Calu3 (cell line): ENCODE data around the gene USP3. TPM values are rescaled to one million over a fixed set of nuclear protein-coding genes. Genes with fewer than 3 reads are reported as not detected.

Experiments used
- BruUV-seq: library from RNA; stranded (reverse); fragments of 400-500 nt; replicated peaks from 2 replicates; lab custom pipeline; 2021; lab: Mats Ljungman, UMichigan
- CTCF ChIA-PET: fragments of 300-600 bp; sonication (Branson Sonifier 250); formaldehyde crosslinking; loops from one replicate; lab custom pipeline; 2022; ENCODE audit warnings: antibody characterized with exemption; lab: Charles Lee
- DNase-seq: peaks from one replicate; pipeline ENCODE4 v3.0.0; 2022
- H3K27ac Mint-ChIP-seq: one replicate; pipeline ENCODE4 v1.8.0; 2022; ENCODE audit warnings: mixed read lengths; ENCODE audit not compliant: unreplicated experiment
- H3K27me3 Mint-ChIP-seq: one replicate; pipeline ENCODE4 v1.8.0; 2022; ENCODE audit warnings: mixed read lengths; ENCODE audit not compliant: unreplicated experiment
- H3K36me3 Mint-ChIP-seq: one replicate; pipeline ENCODE4 v1.8.0; 2022; ENCODE audit warnings: mild to moderate bottlenecking, moderate library complexity, mixed read lengths; ENCODE audit not compliant: insufficient read depth, unreplicated experiment
- H3K4me1 Mint-ChIP-seq: one replicate; pipeline ENCODE4 v1.8.0; 2022; ENCODE audit warnings: mild to moderate bottlenecking, low read depth, mixed read lengths; ENCODE audit not compliant: unreplicated experiment
- H3K4me3 Mint-ChIP-seq: one replicate; pipeline ENCODE4 v1.8.0; 2022; ENCODE audit warnings: mild to moderate bottlenecking, low read depth, moderate library complexity, mixed read lengths; ENCODE audit not compliant: unreplicated experiment
- H3K9me3 Mint-ChIP-seq: one replicate; pipeline ENCODE4 v1.8.0; 2022; ENCODE audit warnings: low read depth, mixed read lengths; ENCODE audit not compliant: unreplicated experiment
- intact Hi-C: fragments of 100-400 bp; cut with micrococcal nuclease; formaldehyde crosslinking; loops from one replicate; pipeline ENCODE4 v1.10.0; 2022; ENCODE audit not compliant: unreplicated experiment
- total RNA-seq: library from RNA; stranded (reverse); gene quantifications from 2 replicates; pipeline ENCODE4 v1.2.3, GENCODE V29; 2022
- TF ChIP-seq, protein P1 (sequence below): fragments of 200-600 bp; IDR thresholded peaks from one replicate; pipeline ENCODE4 v1.8.0; 2022; ENCODE audit warnings: antibody characterized with exemption; ENCODE audit not compliant: unreplicated experiment

The USP3 gene
- total RNA-seq, 1 experiment from 2014 or later: 80.8 TPM

DNA sequence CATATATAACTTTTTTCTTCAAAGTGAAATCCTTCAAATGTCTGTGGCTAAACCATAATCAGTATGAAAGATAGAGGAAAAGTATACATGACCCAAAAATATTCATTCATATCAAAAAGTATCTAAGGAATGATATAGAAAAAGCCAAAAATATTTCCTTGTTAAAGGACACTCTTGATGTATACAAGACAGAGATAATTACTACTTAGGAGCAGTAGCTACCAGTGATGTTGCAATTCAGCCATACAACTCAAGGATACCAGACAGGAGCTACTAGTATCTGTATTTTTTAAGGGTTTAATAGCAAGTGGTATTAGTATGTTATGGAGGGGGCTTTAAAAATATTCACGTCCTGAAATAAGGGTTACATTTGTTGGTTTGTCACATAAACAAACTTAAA, 129.8 kb downstream of the USP3 start:
- TF ChIP-seq, protein P1, sequence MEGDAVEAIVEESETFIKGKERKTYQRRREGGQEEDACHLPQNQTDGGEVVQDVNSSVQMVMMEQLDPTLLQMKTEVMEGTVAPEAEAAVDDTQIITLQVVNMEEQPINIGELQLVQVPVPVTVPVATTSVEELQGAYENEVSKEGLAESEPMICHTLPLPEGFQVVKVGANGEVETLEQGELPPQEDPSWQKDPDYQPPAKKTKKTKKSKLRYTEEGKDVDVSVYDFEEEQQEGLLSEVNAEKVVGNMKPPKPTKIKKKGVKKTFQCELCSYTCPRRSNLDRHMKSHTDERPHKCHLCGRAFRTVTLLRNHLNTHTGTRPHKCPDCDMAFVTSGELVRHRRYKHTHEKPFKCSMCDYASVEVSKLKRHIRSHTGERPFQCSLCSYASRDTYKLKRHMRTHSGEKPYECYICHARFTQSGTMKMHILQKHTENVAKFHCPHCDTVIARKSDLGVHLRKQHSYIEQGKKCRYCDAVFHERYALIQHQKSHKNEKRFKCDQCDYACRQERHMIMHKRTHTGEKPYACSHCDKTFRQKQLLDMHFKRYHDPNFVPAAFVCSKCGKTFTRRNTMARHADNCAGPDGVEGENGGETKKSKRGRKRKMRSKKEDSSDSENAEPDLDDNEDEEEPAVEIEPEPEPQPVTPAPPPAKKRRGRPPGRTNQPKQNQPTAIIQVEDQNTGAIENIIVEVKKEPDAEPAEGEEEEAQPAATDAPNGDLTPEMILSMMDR: no peak
- Mint-ChIP-seq H3K27ac (no peak overlapping the region), H3K9me3 (no peaks in the 10 kb centered on the region), H3K27me3 (no peaks in the 10 kb centered on the region), H3K4me3 (no peak overlapping the region), H3K36me3 (peaks cover 11% of the 10 kb centered on the region), H3K4me1 (no peaks in the 10 kb centered on the region)
- no peak for DNase-seq
- BruUV-seq: no TSS peak
- CTCF ChIA-PET: interaction anchor here (0.7 kb wide), 1 partner anchor 24 kb away, joined by 3 read pairs; no protein-coding TSS in a partner anchor
- intact Hi-C loops: no loop called here

DNA sequence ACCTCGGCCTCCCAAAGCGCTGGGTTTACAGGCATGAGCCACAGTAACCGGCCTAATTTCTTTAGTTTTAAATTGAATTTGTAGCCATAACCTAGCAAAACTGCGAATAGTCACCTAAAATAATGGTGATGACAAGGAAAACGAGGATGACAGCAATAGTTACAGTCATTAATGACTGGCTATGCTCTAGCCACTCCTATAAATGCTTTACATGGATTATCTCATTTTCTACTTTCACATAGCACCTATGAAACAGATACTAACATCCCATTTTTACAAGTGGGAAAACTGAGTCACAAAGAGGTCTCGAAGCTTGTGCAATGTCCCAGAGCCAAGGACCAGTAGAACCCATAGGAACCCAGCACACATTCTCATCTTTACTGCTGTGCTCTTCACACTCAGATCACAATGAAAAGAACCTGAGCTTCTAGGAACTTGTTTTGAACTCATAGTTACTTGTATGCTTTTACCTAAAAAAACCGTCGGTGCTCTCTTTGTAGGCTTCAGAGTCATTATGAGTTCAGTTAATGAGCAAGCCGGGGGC, 132.2 kb downstream of the USP3 start:
- H3K36me3 Mint-ChIP-seq: no peaks in the 10 kb centered on the region
- no peaks in the 10 kb centered on the region for H3K9me3 Mint-ChIP-seq
- TF ChIP-seq, protein P1: no peak
- DNase-seq: no peak
- no TSS peak for BruUV-seq
- CTCF ChIA-PET: no interaction called here
- no peaks in the 10 kb centered on the region for H3K27me3 Mint-ChIP-seq
- H3K27ac Mint-ChIP-seq: no peak overlapping the region
- intact Hi-C loops: no loop called here
- H3K4me1 Mint-ChIP-seq: no peaks in the 10 kb centered on the region
- no peak overlapping the region for H3K4me3 Mint-ChIP-seq

DNA sequence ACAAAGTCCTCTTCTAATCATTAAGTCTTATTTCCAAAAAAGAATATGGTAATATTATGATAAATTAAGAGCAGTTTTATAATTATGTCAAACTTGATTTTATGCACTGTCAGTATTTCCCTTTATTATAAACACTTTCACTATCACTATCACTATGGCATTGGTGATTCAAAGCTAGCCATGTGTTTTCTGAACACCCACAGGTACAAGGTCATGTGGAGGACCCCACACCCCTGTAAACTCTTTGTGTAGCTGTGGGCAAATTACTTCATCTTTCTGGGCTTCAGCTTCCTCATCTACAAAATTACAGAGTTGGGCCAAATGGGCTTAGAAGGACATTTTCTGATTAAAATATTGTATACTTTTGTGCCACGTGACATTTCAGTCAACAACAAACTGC, 134.4 kb downstream of the USP3 start:
- no peak for DNase-seq
- intact Hi-C loops: no loop called here
- no peaks in the 10 kb centered on the region for H3K36me3 Mint-ChIP-seq
- BruUV-seq: no TSS peak
- CTCF ChIA-PET: no interaction called here
- H3K9me3 Mint-ChIP-seq: no peaks in the 10 kb centered on the region
- H3K4me1 Mint-ChIP-seq: no peaks in the 10 kb centered on the region
- H3K4me3 Mint-ChIP-seq: no peak overlapping the region
- TF ChIP-seq, protein P1: no peak
- H3K27me3 Mint-ChIP-seq: no peaks in the 10 kb centered on the region
- no peak overlapping the region for H3K27ac Mint-ChIP-seq

DNA sequence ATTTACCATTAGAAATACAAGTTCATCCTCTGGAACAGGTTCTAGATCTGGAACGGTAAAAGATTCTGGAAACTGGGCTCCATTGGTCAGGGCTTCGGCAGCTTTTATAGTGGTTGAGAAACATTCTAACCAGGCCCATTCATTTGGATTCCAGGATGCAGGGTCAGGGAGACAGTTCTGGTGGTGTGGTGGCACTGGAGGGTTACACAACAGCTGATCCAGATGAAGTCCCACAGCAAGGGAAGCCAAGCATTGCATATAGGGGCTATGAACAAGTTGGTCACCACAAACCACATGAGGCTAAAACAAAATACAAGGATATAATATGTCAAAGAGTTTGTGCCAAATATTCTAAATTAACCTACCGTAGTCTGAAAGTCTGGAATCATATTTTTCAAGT, 135.8 kb downstream of the USP3 start:
- no peak overlapping the region for H3K27ac Mint-ChIP-seq
- CTCF ChIA-PET: interaction anchor here (0.5 kb wide), 1 partner anchor 30 kb away, joined by 3 read pairs; no protein-coding TSS in a partner anchor
- no peaks in the 10 kb centered on the region for H3K9me3 Mint-ChIP-seq
- no TSS peak for BruUV-seq
- H3K36me3 Mint-ChIP-seq: no peaks in the 10 kb centered on the region
- H3K4me3 Mint-ChIP-seq: no peak overlapping the region
- no peaks in the 10 kb centered on the region for H3K4me1 Mint-ChIP-seq
- intact Hi-C loops: no loop called here
- TF ChIP-seq, protein P1: no peak
- DNase-seq: no peak
- no peaks in the 10 kb centered on the region for H3K27me3 Mint-ChIP-seq

Other genes starting within 250 kb of the USP3 start
- 11.4 and 11.6 TPM in 2 replicates for gene APH1B, start 227.0 kb upstream of the USP3 start, total RNA-seq
- gene CA12, start 122.7 kb upstream of the USP3 start, total RNA-seq: 21.5 and 26.0 TPM in 2 replicates
- gene FBXL22, start 92.8 kb downstream of the USP3 start, total RNA-seq: 0.71 and 1.3 TPM in 2 replicates